Spleen (tissue), 7 donors: ENCODE results near the gene PMP22.

Experiments
- CTCF ChIP-seq, 11 experiments: fragments of 200-600 bp in 7 of 11; fragments of 450-650 bp in 4 of 11; sonication (generic) in 4 of 11; IDR thresholded peaks in 8 of 11; conservative IDR thresholded peaks in 3 of 11; 1 replicate in 7 of 11; 2 replicates in 4 of 11; pipeline versions ENCODE4 v1.4.0 to v1.8.0; 2016 to 2021; ENCODE audit warnings: antibody characterized with exemption in 11 of 11, inconsistent platforms in 4 of 11, mild to moderate bottlenecking in 1 of 11
- POLR2A ChIP-seq, 3 donors: fragments of 450-650 bp; IDR thresholded peaks; one replicate each; pipeline ENCODE4 v1.5.1; 2017; ENCODE audit warnings: antibody characterized with exemption in 3 of 3, mild to moderate bottlenecking in 1 of 3
- POLR2AphosphoS5 ChIP-seq, 3 donors: sonication (generic); formaldehyde crosslinking; IDR thresholded peaks; one replicate each; pipeline ENCODE4 v1.5.1; 2017; ENCODE audit warnings: antibody characterized with exemption in 3 of 3
- donor health status: DM: no; HTN: no; CAD: no; lungs with moderate emphysema.
- donor health status: DM: no; HTN: no; CAD: no.
- donor health status: DM: no; HTN: no; CAD: no.

- no peak for TF ChIP-seq CTCF (IDR thresholded peaks at IDR 0.05 in 8 of 11, conservative IDR thresholded peaks at IDR 0.05 in 3 of 11)
- no peak for TF ChIP-seq POLR2A (IDR thresholded peaks at IDR 0.05)
- TF ChIP-seq POLR2AphosphoS5 (IDR thresholded peaks at IDR 0.05), result peak in 1 of 3 donors; percentile 49
Measured at GRCh38 chr17:15263206-15263579, 1.9 kb downstream of the PMP22 start.
